Measurements from ENCODE around the gene SLC27A3. TPM values are rescaled to one million over a fixed set of nuclear protein-coding genes. Genes with fewer than 3 reads are reported as not detected.

SLC27A3 gene
- 27.6 and 50.1 TPM in 2 replicates for total RNA-seq

GRCh38 chr1:153774780-153775457 is at the start of gene SLC27A3:
Gene SLC27A3 (plus strand): TSS chr1:153775407. CDS start chr1:153775498, 91 bp downstream.

GRCh38 chr1:153727463-153728304 is 47.5 kb upstream of the SLC27A3 start, which contains the start of gene INTS3:
Gene INTS3 (plus strand): TSS chr1:153728050. CDS start chr1:153728635, 585 bp downstream.

Other genes with a start within 250 kb of the SLC27A3 start
- gene S100A6, start 239.4 kb upstream of the SLC27A3 start, total RNA-seq = 4,155 and 5,808 TPM in 2 replicates
- 0.77 TPM in 1 of 2 replicates, not detected in the other for gene S100A5, start 234.5 kb upstream of the SLC27A3 start, total RNA-seq
- gene S100A4, start 229.6 kb upstream of the SLC27A3 start, total RNA-seq = 471 and 540 TPM in 2 replicates
- 4.3 and 9.6 TPM in 2 replicates for gene S100A3, start 226.1 kb upstream of the SLC27A3 start, total RNA-seq
- 3.6 and 3.8 TPM in 2 replicates for gene S100A2, start 209.6 kb upstream of the SLC27A3 start, total RNA-seq
- 140 and 155 TPM in 2 replicates for gene S100A16, start 162.3 kb upstream of the SLC27A3 start, total RNA-seq
- 0.47 and 2.1 TPM in 2 replicates for gene S100A14, start 159.1 kb upstream of the SLC27A3 start, total RNA-seq
- gene S100A13, start 147.9 kb upstream of the SLC27A3 start, total RNA-seq = 275 and 496 TPM in 2 replicates
- gene S100A1, start 147.0 kb upstream of the SLC27A3 start, total RNA-seq = 0.63 TPM in 1 of 2 replicates, not detected in the other
- 20.6 and 25.7 TPM in 2 replicates for gene CHTOP, start 141.3 kb upstream of the SLC27A3 start, total RNA-seq
- gene SNAPIN, start 116.7 kb upstream of the SLC27A3 start, total RNA-seq = 42.7 and 50.9 TPM in 2 replicates
- gene ILF2, start 104.4 kb upstream of the SLC27A3 start, total RNA-seq = 140 and 148 TPM in 2 replicates
- gene NPR1, start 96.7 kb upstream of the SLC27A3 start, total RNA-seq = 1.9 and 9.4 TPM in 2 replicates
- 28.5 and 32.1 TPM in 2 replicates for gene INTS3, start 47.4 kb upstream of the SLC27A3 start, total RNA-seq
- 2.7 TPM in 2 replicates for gene GATAD2B, start 147.6 kb downstream of the SLC27A3 start, total RNA-seq
- gene DENND4B, start 171.3 kb downstream of the SLC27A3 start, total RNA-seq = 10.2 and 17.4 TPM in 2 replicates
- gene CRTC2, start 183.2 kb downstream of the SLC27A3 start, total RNA-seq = 2.7 TPM in 2 replicates
- gene SLC39A1, start 188.1 kb downstream of the SLC27A3 start, total RNA-seq = 99.1 and 100 TPM in 2 replicates
- gene CREB3L4, start 192.5 kb downstream of the SLC27A3 start, total RNA-seq = 7.6 and 8.0 TPM in 2 replicates
- gene JTB, start 202.3 kb downstream of the SLC27A3 start, total RNA-seq = 71.2 and 79.3 TPM in 2 replicates
- 146 and 222 TPM in 2 replicates for gene RAB13, start 210.9 kb downstream of the SLC27A3 start, total RNA-seq
- gene RPS27, start 215.4 kb downstream of the SLC27A3 start, total RNA-seq = 1,101 and 2,078 TPM in 2 replicates